Chondrocyte (in vitro differentiated cells): ENCODE data around the gene NUDT21. TPM values are rescaled to one million over a fixed set of nuclear protein-coding genes. Genes with fewer than 3 reads are reported as not detected.

Experiments
- total RNA-seq: library from RNA; stranded (reverse); gene quantifications from 3 replicates; pipeline ENCODE4 v1.2.1, GENCODE V29; 2021

NUDT21 gene
- total RNA-seq, 1 donor from 2014 or later = 69.0 TPM

Other genes with a start within 250 kb of the NUDT21 start
- gene AMFR, start 25.8 kb downstream of the NUDT21 start, total RNA-seq = 95.4 to 104 TPM (median 99.0 TPM) in 3 replicates
- 62.6 to 68.6 TPM (median 62.9 TPM) in 3 replicates for gene OGFOD1, start 222 bp upstream of the NUDT21 start, total RNA-seq
- gene BBS2, start 68.7 kb upstream of the NUDT21 start, total RNA-seq = 32.6 to 47.0 TPM (median 36.9 TPM) in 3 replicates
- not detected in 3 replicates for gene MT4, start 113.7 kb upstream of the NUDT21 start, total RNA-seq
- gene MT3, start 138.2 kb upstream of the NUDT21 start, total RNA-seq = 0.77 TPM in 1 of 3 replicates, not detected in the others
- gene MT2A, start 157.3 kb upstream of the NUDT21 start, total RNA-seq = 160 to 407 TPM (median 183 TPM) in 3 replicates
- gene MT1E, start 174.4 kb upstream of the NUDT21 start, total RNA-seq = 23.2 to 35.8 TPM (median 31.4 TPM) in 3 replicates
- 0.35 to 0.59 TPM in 2 of 3 replicates, not detected in the other for gene MT1M, start 181.3 kb upstream of the NUDT21 start, total RNA-seq
- gene MT1A, start 187.3 kb upstream of the NUDT21 start, total RNA-seq = 1.1 TPM in 1 of 3 replicates, not detected in the others
- not detected in 3 replicates for gene MT1B, start 200.6 kb upstream of the NUDT21 start, total RNA-seq
- 2.6 to 5.8 TPM (median 4.4 TPM) in 3 replicates for gene MT1F, start 206.6 kb upstream of the NUDT21 start, total RNA-seq
- gene MT1G, start 216.7 kb upstream of the NUDT21 start, total RNA-seq = 1.1 TPM in 2 of 3 replicates, not detected in the other
- gene MT1H, start 218.5 kb upstream of the NUDT21 start, total RNA-seq = not detected in 3 replicates
- gene MT1X, start 231.1 kb upstream of the NUDT21 start, total RNA-seq = 36.6 to 136 TPM (median 44.7 TPM) in 3 replicates